Measurements from ENCODE around the gene NAV3. TPM values are rescaled to one million over a fixed set of nuclear protein-coding genes. Genes with fewer than 3 reads are reported as not detected.

Gene NAV3
- total RNA-seq, 4 donors from 2014 or later = 32.0 to 60.5 (median 35.8) TPM

DNA sequence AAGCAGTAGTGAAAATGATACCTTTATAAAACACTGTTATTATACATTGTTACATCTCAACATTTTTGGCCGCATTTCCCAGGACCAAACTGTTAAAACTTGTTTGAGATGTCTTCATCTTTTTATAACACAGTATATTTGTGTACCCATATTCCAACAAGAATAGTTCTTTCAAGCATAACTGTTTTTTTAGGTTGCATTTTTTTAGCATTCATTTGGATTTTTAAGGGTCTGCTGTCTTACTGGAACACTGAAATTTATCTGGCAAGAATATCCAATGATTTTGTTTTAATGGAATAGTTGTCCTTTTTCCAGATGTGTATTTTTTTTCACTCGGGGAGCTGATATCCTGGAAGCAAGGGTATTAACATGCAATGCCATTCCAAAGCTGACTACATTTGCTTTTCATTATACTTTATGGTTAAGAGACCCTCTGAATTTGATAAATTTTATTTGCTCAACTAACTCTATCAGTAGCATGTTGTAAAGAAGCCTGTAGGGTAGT lies 8.9 kb upstream of the NAV3 start:
- H3K4me1 ChIP-seq = no peaks in the 10 kb centered on the region
- DNase-seq (ENCODE audit: low spot score in 2 of 2) = no peak

GRCh38 chr12:77833329-77833728 lies 2.6 kb downstream of the NAV3 start:
- Histone ChIP-seq H3K27me3 (no peaks in the 10 kb centered on the region), H3K4me3 (no peak overlapping the region), H3K4me1 (peaks cover 0 to 21% (median 0%) of the 10 kb centered on the region in 4 donors), H3K36me3 (no peaks in the 10 kb centered on the region), H3K27ac (no peak overlapping the region), H3K9me3 (no peaks in the 10 kb centered on the region)
- WGBS, 2 donors = 79% methylated on average over 9 of the region's 9 CpGs
- no peak for DNase-seq (ENCODE audit: low spot score in 2 of 2)
- TF ChIP-seq EP300 (IDR thresholded peaks at IDR 0.05) (no peak), POLR2A (IDR thresholded peaks at IDR 0.05) (no peak)
- TF ChIP-seq, protein P1, sequence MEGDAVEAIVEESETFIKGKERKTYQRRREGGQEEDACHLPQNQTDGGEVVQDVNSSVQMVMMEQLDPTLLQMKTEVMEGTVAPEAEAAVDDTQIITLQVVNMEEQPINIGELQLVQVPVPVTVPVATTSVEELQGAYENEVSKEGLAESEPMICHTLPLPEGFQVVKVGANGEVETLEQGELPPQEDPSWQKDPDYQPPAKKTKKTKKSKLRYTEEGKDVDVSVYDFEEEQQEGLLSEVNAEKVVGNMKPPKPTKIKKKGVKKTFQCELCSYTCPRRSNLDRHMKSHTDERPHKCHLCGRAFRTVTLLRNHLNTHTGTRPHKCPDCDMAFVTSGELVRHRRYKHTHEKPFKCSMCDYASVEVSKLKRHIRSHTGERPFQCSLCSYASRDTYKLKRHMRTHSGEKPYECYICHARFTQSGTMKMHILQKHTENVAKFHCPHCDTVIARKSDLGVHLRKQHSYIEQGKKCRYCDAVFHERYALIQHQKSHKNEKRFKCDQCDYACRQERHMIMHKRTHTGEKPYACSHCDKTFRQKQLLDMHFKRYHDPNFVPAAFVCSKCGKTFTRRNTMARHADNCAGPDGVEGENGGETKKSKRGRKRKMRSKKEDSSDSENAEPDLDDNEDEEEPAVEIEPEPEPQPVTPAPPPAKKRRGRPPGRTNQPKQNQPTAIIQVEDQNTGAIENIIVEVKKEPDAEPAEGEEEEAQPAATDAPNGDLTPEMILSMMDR (IDR thresholded peaks at IDR 0.05) = no peak

More for the DNA sequence above, 8.9 kb upstream of the NAV3 start:
- Histone ChIP-seq H3K4me3 (no peak overlapping the region), H3K27me3 (no peaks in the 10 kb centered on the region), H3K36me3 (no peaks in the 10 kb centered on the region), H3K27ac (no peak overlapping the region), H3K9me3 (peaks cover 0 to 3% (median 0%) of the 10 kb centered on the region in 4 donors)
- TF ChIP-seq, protein P1 (IDR thresholded peaks at IDR 0.05) = no peak
- TF ChIP-seq EP300 (IDR thresholded peaks at IDR 0.05) (no peak), POLR2A (IDR thresholded peaks at IDR 0.05) (no peak)
- WGBS, 2 donors = 52 to 59% methylated on average over 2 of the region's 2 CpGs

- H3K4me1 ChIP-seq = peaks cover 0 to 21% (median 0%) of the 10 kb centered on the region in 4 donors
- H3K36me3 ChIP-seq = no peaks in the 10 kb centered on the region
- no peak for DNase-seq (ENCODE audit: low spot score in 2 of 2)
- no peak overlapping the region for H3K27ac ChIP-seq
- WGBS, 2 donors = 76% methylated on average over 2 of the region's 2 CpGs
- H3K9me3 ChIP-seq = no peaks in the 10 kb centered on the region
- TF ChIP-seq POLR2A (IDR thresholded peaks at IDR 0.05) = no peak
- no peaks in the 10 kb centered on the region for H3K27me3 ChIP-seq
- H3K4me3 ChIP-seq = no peak overlapping the region
Measured at GRCh38 chr12:77834618-77835017, 3.9 kb downstream of the NAV3 start.

DNA sequence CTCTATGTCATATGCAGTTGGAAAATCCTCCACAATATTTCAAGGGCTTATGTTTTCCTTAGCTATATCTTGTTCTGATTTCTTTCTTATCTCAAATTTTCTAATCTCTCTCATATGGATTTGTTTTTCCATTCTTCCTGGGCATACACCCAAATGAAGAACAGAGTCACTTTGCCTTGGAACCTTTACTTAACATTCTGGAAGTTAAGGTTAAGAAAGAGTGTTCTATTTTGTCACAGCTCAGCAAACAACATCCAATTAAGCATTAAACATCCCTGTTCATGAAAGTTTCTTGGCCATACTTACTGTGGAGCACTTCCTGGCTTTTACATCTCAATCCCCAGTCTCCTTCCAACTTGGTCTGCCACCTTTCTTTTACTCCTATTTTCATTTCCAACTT lies 5.3 kb downstream of the NAV3 start:
- no peaks in the 10 kb centered on the region for H3K9me3 ChIP-seq
- H3K36me3 ChIP-seq = no peaks in the 10 kb centered on the region
- DNase-seq (ENCODE audit: low spot score in 2 of 2) = no peak
- no peak for TF ChIP-seq POLR2A (IDR thresholded peaks at IDR 0.05)
- TF ChIP-seq EP300 (IDR thresholded peaks at IDR 0.05) = no peak
- TF ChIP-seq, protein P1 (IDR thresholded peaks at IDR 0.05) = no peak
- H3K4me3 ChIP-seq = no peak overlapping the region
- H3K27ac ChIP-seq = no peak overlapping the region
- peaks cover 0 to 13% (median 0%) of the 10 kb centered on the region in 4 donors for H3K4me1 ChIP-seq
- no peaks in the 10 kb centered on the region for H3K27me3 ChIP-seq

GRCh38 chr12:77837876-77838291 lies 7.2 kb downstream of the NAV3 start:
- 22 to 29% methylated on average over 3 of the region's 3 CpGs for WGBS, 2 donors
- no peak for TF ChIP-seq POLR2A (IDR thresholded peaks at IDR 0.05)
- no peak for TF ChIP-seq EP300 (IDR thresholded peaks at IDR 0.05)
- TF ChIP-seq, protein P1 (IDR thresholded peaks at IDR 0.05) = no peak
- no peaks in the 10 kb centered on the region for H3K27me3 ChIP-seq
- H3K4me3 ChIP-seq = no peak overlapping the region
- no peak for DNase-seq (ENCODE audit: low spot score in 2 of 2)
- H3K27ac ChIP-seq = no peak overlapping the region
- H3K4me1 ChIP-seq = peaks cover 0 to 6% (median 0%) of the 10 kb centered on the region in 4 donors
- no peaks in the 10 kb centered on the region for H3K9me3 ChIP-seq
- no peaks in the 10 kb centered on the region for H3K36me3 ChIP-seq

GRCh38 chr12:77841521-77841920 lies 10.8 kb downstream of the NAV3 start:
- H3K9me3 ChIP-seq = no peaks in the 10 kb centered on the region
- TF ChIP-seq POLR2A (IDR thresholded peaks at IDR 0.05) (no peak), EP300 (IDR thresholded peaks at IDR 0.05) (no peak)
- TF ChIP-seq, protein P1 (IDR thresholded peaks at IDR 0.05) = no peak
- H3K27ac ChIP-seq = no peak overlapping the region
- no peak for DNase-seq (ENCODE audit: low spot score in 2 of 2)
- peaks cover 0 to 6% (median 0%) of the 10 kb centered on the region in 4 donors for H3K4me1 ChIP-seq
- no peaks in the 10 kb centered on the region for H3K27me3 ChIP-seq
- no peaks in the 10 kb centered on the region for H3K36me3 ChIP-seq
- H3K4me3 ChIP-seq = no peak overlapping the region
